Gastrocnemius medialis (tissue), 4 donors: ENCODE data around the gene BICD1.

ENCODE experiments used
- CTCF ChIP-seq, 5 experiments: fragments of 450-650 bp in 3 of 5; fragments of 200-600 bp in 2 of 5; sonication (generic) in 2 of 5; IDR thresholded peaks in 4 of 5; conservative IDR thresholded peaks in 1 of 5; 1 replicate in 4 of 5; 2 replicates in 1 of 5; pipeline ENCODE4 v1.5.1; 2016 to 2019; ENCODE audit warnings: antibody characterized with exemption in 5 of 5, mild to moderate bottlenecking in 3 of 5, moderate library complexity in 3 of 5
- POLR2A ChIP-seq, 2 donors: fragments of 450-650 bp; IDR thresholded peaks; one replicate each; pipeline ENCODE4 v1.6.1; 2017; ENCODE audit warnings: antibody characterized with exemption in 2 of 2, mild to moderate bottlenecking in 2 of 2, moderate library complexity in 2 of 2

GRCh38 chr12:32159925-32160324 lies 53.3 kb downstream of the BICD1 start:
- no peak for TF ChIP-seq CTCF (IDR thresholded peaks at IDR 0.05 in 4 of 5, conservative IDR thresholded peaks at IDR 0.05 in 1 of 5)
- TF ChIP-seq POLR2A (IDR thresholded peaks at IDR 0.05), result no peak
